Fibroblast of villous mesenchyme (primary cell): ENCODE data around the gene OR2T27. TPM values are rescaled to one million over a fixed set of nuclear protein-coding genes. Genes with fewer than 3 reads are reported as not detected.
"Not testable (repeated sequence)": the region's sequence is repeated elsewhere in the genome, so short reads cannot be mapped to it uniquely, and the experiment has no call there.

ENCODE experiments used
- DNase-seq: peaks from one replicate; pipeline ENCODE4 v3.0.0-alpha.2; 2010; ENCODE audit warnings: low read depth
- H3K4me3 ChIP-seq: 2 replicates; pipeline ENCODE4 v1.5.1; 2011; ENCODE audit warnings: low read depth, mild to moderate bottlenecking, low read length
- CTCF ChIP-seq: IDR thresholded peaks from 2 replicates; pipeline ENCODE4 v1.5.1; 2012; ENCODE audit warnings: low read depth, mild to moderate bottlenecking, low read length; ENCODE audit not compliant: insufficient read depth
- total RNA-seq: library from RNA; depleted of rRNA; stranded (reverse); fragments of >200 nt; gene quantifications from 2 replicates; pipeline ENCODE4 v1.2.3, GENCODE V29; 2012

OR2T27 gene, protein sequence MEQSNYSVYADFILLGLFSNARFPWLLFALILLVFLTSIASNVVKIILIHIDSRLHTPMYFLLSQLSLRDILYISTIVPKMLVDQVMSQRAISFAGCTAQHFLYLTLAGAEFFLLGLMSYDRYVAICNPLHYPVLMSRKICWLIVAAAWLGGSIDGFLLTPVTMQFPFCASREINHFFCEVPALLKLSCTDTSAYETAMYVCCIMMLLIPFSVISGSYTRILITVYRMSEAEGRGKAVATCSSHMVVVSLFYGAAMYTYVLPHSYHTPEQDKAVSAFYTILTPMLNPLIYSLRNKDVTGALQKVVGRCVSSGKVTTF
- total RNA-seq, result not detected in 2 replicates

- not testable (repeated sequence) for H3K4me3 ChIP-seq, DNase-seq
Observed at GRCh38 chr1:248655354-248655753, at the start of gene OR2T27. OR2T27 (minus strand) TSS chr1:248655528; CDS start chr1:248650884, 4,644 bp downstream.

- no peak for TF ChIP-seq CTCF
- H3K4me3 ChIP-seq, result no peak overlapping the region
- no peak for DNase-seq
Observed at GRCh38 chr1:248704606-248705005, 49.3 kb upstream of the OR2T27 start.

- no peak for TF ChIP-seq CTCF
- H3K4me3 ChIP-seq, result no peak overlapping the region
- no peak for DNase-seq
Observed at GRCh38 chr1:248703674-248704073, 48.3 kb upstream of the OR2T27 start.

GRCh38 chr1:248702714-248703113, 47.4 kb upstream of the OR2T27 start, which contains the start of gene OR14I1:
OR14I1 (minus strand) TSS chr1:248702766.
- no peak for TF ChIP-seq CTCF
- DNase-seq, result no peak
- no peak within 1 kb of the TSS for H3K4me3 ChIP-seq

DNA sequence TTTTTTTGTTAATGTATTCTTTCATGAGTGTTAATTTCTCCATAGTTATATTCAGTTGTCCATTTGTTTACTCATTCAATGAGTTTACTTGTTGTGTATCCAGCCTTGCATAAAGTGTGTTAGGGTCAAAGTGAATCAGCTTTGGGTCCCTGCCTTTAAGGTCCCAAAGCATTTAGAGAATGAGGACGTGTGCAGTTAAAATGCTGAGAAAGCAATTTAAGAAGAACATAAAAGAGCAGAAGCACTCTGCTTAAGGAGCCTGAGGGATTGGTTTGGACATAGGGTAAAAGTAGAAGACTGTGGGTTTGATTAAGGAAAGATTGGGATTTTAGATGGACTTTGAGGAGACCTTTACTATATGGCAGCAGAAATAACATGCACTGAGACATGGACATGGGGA, 43.8 kb upstream of the OR2T27 start:
- TF ChIP-seq CTCF, result no peak
- DNase-seq, result no peak
- H3K4me3 ChIP-seq, result no peak overlapping the region

DNA sequence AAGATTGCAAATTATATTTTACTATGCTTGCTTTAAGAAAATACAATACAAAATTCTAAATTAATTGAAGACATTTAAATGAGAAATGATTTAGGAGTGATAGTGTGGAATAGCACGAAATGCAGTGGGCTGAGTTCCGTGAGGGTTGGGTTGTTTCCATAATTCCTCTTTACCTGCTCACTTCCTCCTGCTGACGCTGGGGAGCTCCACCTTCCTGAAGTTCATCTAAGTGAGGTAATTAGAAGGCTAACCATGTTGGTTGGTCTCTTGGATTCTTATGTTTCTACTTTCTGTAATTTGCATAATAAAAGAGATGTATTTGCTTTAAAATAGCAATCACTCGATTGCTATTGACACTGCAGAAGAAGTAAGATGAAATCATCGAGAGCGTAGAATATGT, 42.6 kb upstream of the OR2T27 start:
- no peak overlapping the region for H3K4me3 ChIP-seq
- DNase-seq, result no peak
- no peak for TF ChIP-seq CTCF

GRCh38 chr1:248696774-248697173, 41.4 kb upstream of the OR2T27 start:
- H3K4me3 ChIP-seq, result no peak overlapping the region
- TF ChIP-seq CTCF, result no peak
- no peak for DNase-seq
